H9 (cell line): Measurements from ENCODE around the gene ZBED5. TPM values are rescaled to one million over a fixed set of nuclear protein-coding genes. Genes with fewer than 3 reads are reported as not detected.

Experiments used
- DNase-seq: peaks from one replicate; pipeline ENCODE4 v3.0.0-alpha.2; 2017
- H2AFZ ChIP-seq: one replicate; pipeline ENCODE4 v1.6.1; 2013; ENCODE audit warnings: mild to moderate bottlenecking, low read length, control low read depth, moderate library complexity
- H2AK5ac ChIP-seq: 2 replicates; pipeline ENCODE4 v1.6.1; 2013; ENCODE audit warnings: low read length, control low read depth, mixed read lengths; ENCODE audit not compliant: insufficient read length
- H2BK120ac ChIP-seq: one replicate; pipeline ENCODE4 v1.6.1; 2013; ENCODE audit warnings: low read depth, mild to moderate bottlenecking, low read length, control low read depth, inconsistent platforms; ENCODE audit not compliant: poor library complexity, severe bottlenecking
- H2BK12ac ChIP-seq: 2 replicates; pipeline ENCODE4 v1.6.1; 2013; ENCODE audit warnings: low read length, control low read depth, mixed read lengths, low read depth; ENCODE audit not compliant: insufficient read length
- H2BK15ac ChIP-seq: 2 replicates; pipeline ENCODE4 v1.6.1; 2013; ENCODE audit warnings: low read depth, low read length, control low read depth
- H2BK20ac ChIP-seq: one replicate; pipeline ENCODE4 v1.6.1; 2013; ENCODE audit warnings: low read depth, mild to moderate bottlenecking, low read length, control low read depth, inconsistent platforms; ENCODE audit not compliant: poor library complexity, severe bottlenecking
- H2BK5ac ChIP-seq: 2 replicates; pipeline ENCODE4 v1.6.1; 2013; ENCODE audit warnings: low read length, control low read depth, mixed read lengths; ENCODE audit not compliant: insufficient read length
- H3K14ac ChIP-seq: 2 replicates; pipeline ENCODE4 v1.6.1; 2013; ENCODE audit warnings: low read length, control low read depth; ENCODE audit not compliant: insufficient read depth
- H3K18ac ChIP-seq: 2 replicates; pipeline ENCODE4 v1.6.1; 2013; ENCODE audit warnings: low read depth, mild to moderate bottlenecking, mixed read lengths, low read length, control low read depth; ENCODE audit not compliant: insufficient read length
- H3K23ac ChIP-seq: 2 replicates; pipeline ENCODE4 v1.6.1; 2013; ENCODE audit warnings: low read length, control low read depth, mixed read lengths, low read depth; ENCODE audit not compliant: insufficient read length
- H3K23me2 ChIP-seq: 2 replicates; pipeline ENCODE4 v1.6.1; 2013; ENCODE audit warnings: low read depth, mild to moderate bottlenecking, mixed read lengths, low read length, control low read depth; ENCODE audit not compliant: insufficient read length, poor library complexity, severe bottlenecking
- H3K27ac ChIP-seq: 2 replicates; pipeline ENCODE4 v1.5.1; 2013; ENCODE audit warnings: low read length, control low read depth, mixed read lengths, low read depth; ENCODE audit not compliant: insufficient read length
- H3K27me3 ChIP-seq: 2 replicates; pipeline ENCODE4 v1.6.1; 2013; ENCODE audit warnings: low read length, control low read depth, inconsistent platforms; ENCODE audit not compliant: insufficient read depth
- H3K4ac ChIP-seq: 2 replicates; pipeline ENCODE4 v1.6.1; 2013; ENCODE audit warnings: low read depth, mild to moderate bottlenecking, control low read depth, inconsistent platforms, low read length, moderate library complexity
- H3K4me1 ChIP-seq: 2 replicates; pipeline ENCODE4 v1.6.1; 2013; ENCODE audit warnings: low read length, control low read depth, inconsistent platforms; ENCODE audit not compliant: insufficient read depth
- H3K4me2 ChIP-seq: 2 replicates; pipeline ENCODE4 v1.6.1; 2013; ENCODE audit warnings: low read length, control low read depth, mixed read lengths; ENCODE audit not compliant: insufficient read length, insufficient read depth
- H3K56ac ChIP-seq: 2 replicates; pipeline ENCODE4 v1.6.1; 2013; ENCODE audit warnings: low read depth, mild to moderate bottlenecking, mixed read lengths, low read length, control low read depth; ENCODE audit not compliant: insufficient read length
- H3K79me1 ChIP-seq: 2 replicates; pipeline ENCODE4 v1.6.1; 2013; ENCODE audit warnings: low read depth, mild to moderate bottlenecking, moderate library complexity, low read length, control low read depth, inconsistent platforms; ENCODE audit not compliant: insufficient read depth, poor library complexity, severe bottlenecking
- H3K79me2 ChIP-seq: 2 replicates; pipeline ENCODE4 v1.6.1; 2013; ENCODE audit warnings: low read length, control low read depth, inconsistent platforms; ENCODE audit not compliant: insufficient read depth
- H3K9ac ChIP-seq: 2 replicates; pipeline ENCODE4 v1.6.1; 2013; ENCODE audit warnings: low read length, control low read depth, mixed read lengths; ENCODE audit not compliant: insufficient read length; ENCODE audit errors: extremely low read depth
- H3K9me3 ChIP-seq: one replicate; pipeline ENCODE4 v1.6.1; 2013; ENCODE audit warnings: low read depth, low read length, inconsistent platforms; ENCODE audit not compliant: control insufficient read depth
- H3T11ph ChIP-seq: one replicate; pipeline ENCODE4 v1.6.1; 2013; ENCODE audit warnings: mild to moderate bottlenecking, low read length, control low read depth, inconsistent platforms
- H4K20me1 ChIP-seq: one replicate; pipeline ENCODE4 v1.6.1; 2013; ENCODE audit not compliant: control insufficient read depth, insufficient read length, insufficient read depth
- H4K5ac ChIP-seq: 2 replicates; pipeline ENCODE4 v1.6.1; 2013; ENCODE audit warnings: low read depth, mild to moderate bottlenecking, mixed read lengths, low read length, control low read depth; ENCODE audit not compliant: insufficient read length
- H4K8ac ChIP-seq: replicated peaks from 2 replicates; pipeline ENCODE4 v1.6.1; 2013; ENCODE audit warnings: low read length, control low read depth, mixed read lengths, low read depth; ENCODE audit not compliant: insufficient read length
- H4K91ac ChIP-seq: 2 replicates; pipeline ENCODE4 v1.6.1; 2013; ENCODE audit warnings: low read depth, mild to moderate bottlenecking, moderate library complexity, mixed read lengths, low read length, control low read depth; ENCODE audit not compliant: insufficient read length
- H3K27ac Mint-ChIP-seq, 3 experiments: 2 replicates in 2 of 3; 3 replicates in 1 of 3; pipeline ENCODE4 v1.8.0; 2020 to 2021; ENCODE audit warnings: mixed read lengths in 3 of 3, mild to moderate bottlenecking in 1 of 3, moderate library complexity in 1 of 3
- H3K27me3 Mint-ChIP-seq: 2 replicates; pipeline ENCODE4 v1.8.0; 2021; ENCODE audit warnings: low read depth, mild to moderate bottlenecking, moderate library complexity, mixed read lengths
- H3K36me3 Mint-ChIP-seq, 3 experiments: 2 replicates in 2 of 3; 3 replicates in 1 of 3; pipeline ENCODE4 v1.8.0; 2020 to 2021; ENCODE audit warnings: low read depth in 3 of 3, mixed read lengths in 3 of 3; ENCODE audit not compliant: insufficient read depth in 1 of 3
- H3K4me1 Mint-ChIP-seq, 2 experiments: 2 replicates each; pipeline ENCODE4 v1.8.0; 2020; ENCODE audit warnings: mixed read lengths in 2 of 2
- H3K4me3 Mint-ChIP-seq, 2 experiments: 2 replicates in 1 of 2; 3 replicates in 1 of 2; pipeline ENCODE4 v1.8.0; 2020 to 2021; ENCODE audit warnings: mild to moderate bottlenecking in 2 of 2, mixed read lengths in 2 of 2, moderate library complexity in 1 of 2
- H3K9me3 Mint-ChIP-seq, 2 experiments: 2 replicates in 1 of 2; 3 replicates in 1 of 2; pipeline ENCODE4 v1.8.0; 2020; ENCODE audit warnings: mild to moderate bottlenecking in 2 of 2, mixed read lengths in 2 of 2, moderate library complexity in 1 of 2
- total RNA-seq: library from RNA; stranded (reverse); gene quantifications from 2 replicates; pipeline ENCODE4 v1.2.1, GENCODE V29; 2021
- TF ChIP-seq, protein P1 (sequence below): fragments of 200-600 bp; sonication (generic); conservative IDR thresholded peaks from 3 replicates; pipeline ENCODE4 v1.8.0; 2021; ENCODE audit warnings: antibody characterized with exemption, mild to moderate bottlenecking

The ZBED5 gene
- total RNA-seq, 1 experiment from 2014 or later: 65.8 TPM

DNA sequence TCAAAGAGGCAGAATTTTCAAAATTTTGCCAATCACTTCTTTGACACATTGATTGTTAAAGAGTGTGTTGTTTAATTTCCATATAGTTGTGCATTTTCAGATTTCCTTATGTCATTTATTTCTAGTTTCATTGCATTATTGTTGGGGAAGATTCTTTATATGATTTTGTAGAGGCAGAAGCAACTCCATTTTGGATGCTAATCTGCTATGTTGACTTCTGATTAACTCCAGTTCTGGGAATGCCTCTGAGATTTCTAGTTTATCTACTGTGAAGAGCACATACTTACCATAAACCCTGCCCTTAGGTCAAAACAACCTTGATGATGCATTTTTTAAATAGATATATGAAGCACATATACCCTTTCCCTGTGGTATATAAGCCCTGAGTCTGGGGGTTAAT lies 29.5 kb upstream of the ZBED5 start:
- Histone ChIP-seq H3K79me2 (no peaks in the 10 kb centered on the region), H3K27me3 (no peaks in the 10 kb centered on the region), H2AK5ac (no peak overlapping the region), H3K79me1 (no peaks in the 10 kb centered on the region), H4K8ac (no peak overlapping the region), H2BK5ac (no peak overlapping the region), H3K4me2 (no peak overlapping the region), H2AFZ (no peak overlapping the region), H3K56ac (no peak overlapping the region), H3K9me3 (peaks cover 9% of the 10 kb centered on the region), H4K5ac (no peak overlapping the region), H3K27ac (no peak overlapping the region), H3K14ac (no peak overlapping the region), H2BK20ac (no peak overlapping the region), H4K91ac (no peak overlapping the region), H3K23ac (no peak overlapping the region), H2BK12ac (no peak overlapping the region), H2BK15ac (no peak overlapping the region), H3K4ac (no peak overlapping the region), H3K9ac (no peak overlapping the region), H3K4me1 (no peaks in the 10 kb centered on the region), H3T11ph (no peak overlapping the region), H3K18ac (no peak overlapping the region), H4K20me1 (no peaks in the 10 kb centered on the region), H3K23me2 (no peaks in the 10 kb centered on the region), H2BK120ac (no peak overlapping the region)
- Mint-ChIP-seq H3K27me3 (no peaks in the 10 kb centered on the region), H3K9me3 (peaks cover 20 to 27% of the 10 kb centered on the region in 2 experiments), H3K4me3 (no peak overlapping the region), H3K27ac (no peak overlapping the region), H3K36me3 (peaks cover 6 to 19% (median 12%) of the 10 kb centered on the region in 3 experiments), H3K4me1 (peaks cover 4 to 5% of the 10 kb centered on the region in 2 experiments)
- TF ChIP-seq, protein P1, sequence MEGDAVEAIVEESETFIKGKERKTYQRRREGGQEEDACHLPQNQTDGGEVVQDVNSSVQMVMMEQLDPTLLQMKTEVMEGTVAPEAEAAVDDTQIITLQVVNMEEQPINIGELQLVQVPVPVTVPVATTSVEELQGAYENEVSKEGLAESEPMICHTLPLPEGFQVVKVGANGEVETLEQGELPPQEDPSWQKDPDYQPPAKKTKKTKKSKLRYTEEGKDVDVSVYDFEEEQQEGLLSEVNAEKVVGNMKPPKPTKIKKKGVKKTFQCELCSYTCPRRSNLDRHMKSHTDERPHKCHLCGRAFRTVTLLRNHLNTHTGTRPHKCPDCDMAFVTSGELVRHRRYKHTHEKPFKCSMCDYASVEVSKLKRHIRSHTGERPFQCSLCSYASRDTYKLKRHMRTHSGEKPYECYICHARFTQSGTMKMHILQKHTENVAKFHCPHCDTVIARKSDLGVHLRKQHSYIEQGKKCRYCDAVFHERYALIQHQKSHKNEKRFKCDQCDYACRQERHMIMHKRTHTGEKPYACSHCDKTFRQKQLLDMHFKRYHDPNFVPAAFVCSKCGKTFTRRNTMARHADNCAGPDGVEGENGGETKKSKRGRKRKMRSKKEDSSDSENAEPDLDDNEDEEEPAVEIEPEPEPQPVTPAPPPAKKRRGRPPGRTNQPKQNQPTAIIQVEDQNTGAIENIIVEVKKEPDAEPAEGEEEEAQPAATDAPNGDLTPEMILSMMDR: no peak
- DNase-seq: no peak
